Embryonic facial prominence (tissue), 1 donor: ENCODE measurements around the gene FAM89A.
"Not testable (repeated sequence)": the region's sequence is repeated elsewhere in the genome, so short reads cannot be mapped to it uniquely, and the experiment has no call there.

ENCODE experiments used
- DNase-seq: peaks from one replicate; pipeline ENCODE4 v3.0.0-alpha.2; 2016; ENCODE audit errors: extremely low spot score

FAM89A gene

GRCh38 chr1:230994860-230995259 lies 45.2 kb downstream of the FAM89A start:
- no peak for DNase-seq

GRCh38 chr1:230992100-230992774 lies 47.8 kb downstream of the FAM89A start:
- DNase-seq = no peak

DNA sequence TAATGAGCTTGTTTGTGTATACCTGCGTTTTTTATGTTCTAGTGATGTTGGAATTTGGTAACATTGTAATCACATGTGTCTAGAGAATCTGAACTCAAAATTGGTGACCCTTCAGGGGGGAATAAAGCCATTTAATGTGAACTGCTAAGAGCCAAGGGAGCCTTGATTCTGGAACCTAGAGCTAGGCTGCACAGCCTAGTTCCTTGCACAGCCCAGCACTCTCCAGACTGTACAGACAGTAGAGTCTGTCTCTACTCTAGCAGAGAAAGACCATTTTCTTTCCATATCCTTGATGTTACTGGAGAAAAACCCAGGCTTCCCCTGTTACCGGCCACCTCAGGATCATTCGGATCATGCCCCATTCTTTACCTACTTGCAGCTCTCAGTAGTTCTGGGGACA lies 52.6 kb downstream of the FAM89A start:
- no peak for DNase-seq

GRCh38 chr1:230986976-230987375 lies 53.1 kb downstream of the FAM89A start:
- DNase-seq = no peak

DNA sequence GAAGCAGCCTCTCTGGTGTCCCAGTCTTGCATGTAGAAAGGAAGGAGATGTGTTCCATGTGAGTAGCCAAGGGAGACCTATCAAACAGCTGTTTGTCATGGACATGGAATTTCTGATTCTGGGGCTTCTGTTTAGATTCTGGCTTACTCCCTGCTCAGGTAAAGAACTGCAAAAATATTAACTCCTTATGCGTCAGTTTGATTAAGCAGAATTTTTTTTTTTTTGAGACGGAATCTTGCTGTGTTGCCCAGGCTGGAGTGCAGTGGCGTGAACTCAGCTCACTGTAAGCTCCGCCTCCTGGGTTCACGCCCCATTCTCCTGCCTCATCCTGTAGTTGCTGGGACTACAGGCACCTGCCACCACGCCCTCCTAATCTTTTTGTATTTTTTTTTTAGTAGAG lies 54.3 kb downstream of the FAM89A start:
- no peak for DNase-seq

DNA sequence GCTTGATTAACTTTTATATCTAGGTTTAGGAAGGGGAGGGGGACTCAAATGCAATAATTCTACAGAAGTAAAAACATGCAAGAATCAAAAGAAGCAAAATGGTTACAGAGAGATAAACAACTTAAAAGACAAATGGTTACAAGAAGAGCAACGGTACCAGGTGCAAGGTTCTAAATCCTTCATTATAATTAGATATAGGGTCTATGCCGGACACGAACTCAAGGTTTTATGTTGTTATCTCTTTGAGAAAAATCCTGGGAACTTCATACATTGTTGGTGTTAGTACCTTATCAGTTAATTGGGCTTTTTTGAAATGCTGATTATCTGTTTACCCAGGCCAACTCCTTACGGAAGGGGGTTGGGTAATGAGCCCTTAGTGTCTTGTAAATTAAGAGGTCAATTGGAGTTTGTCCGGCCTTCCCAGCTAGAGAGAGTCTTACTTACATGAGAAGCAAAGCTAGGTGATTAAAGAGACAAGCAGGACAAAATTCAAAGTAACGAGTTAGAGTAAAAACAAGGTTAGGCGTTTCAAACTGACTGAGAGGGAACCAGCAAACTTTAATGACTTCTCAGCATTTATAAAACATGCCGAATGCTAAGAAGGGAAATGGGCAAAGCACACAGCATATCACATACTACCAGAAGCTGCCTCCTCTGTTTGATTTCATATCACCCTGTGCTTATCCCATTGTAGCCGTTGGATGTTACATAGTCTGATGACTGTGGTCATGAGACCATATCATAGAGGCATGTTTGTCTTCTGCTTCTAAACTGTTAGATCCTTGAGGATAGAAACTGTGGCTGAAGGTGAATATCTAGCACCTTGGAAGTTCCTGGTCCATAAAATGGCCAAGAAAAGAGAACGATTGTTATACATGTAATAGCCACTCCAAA lies 55.2 kb downstream of the FAM89A start:
- not testable (repeated sequence) for DNase-seq

DNA sequence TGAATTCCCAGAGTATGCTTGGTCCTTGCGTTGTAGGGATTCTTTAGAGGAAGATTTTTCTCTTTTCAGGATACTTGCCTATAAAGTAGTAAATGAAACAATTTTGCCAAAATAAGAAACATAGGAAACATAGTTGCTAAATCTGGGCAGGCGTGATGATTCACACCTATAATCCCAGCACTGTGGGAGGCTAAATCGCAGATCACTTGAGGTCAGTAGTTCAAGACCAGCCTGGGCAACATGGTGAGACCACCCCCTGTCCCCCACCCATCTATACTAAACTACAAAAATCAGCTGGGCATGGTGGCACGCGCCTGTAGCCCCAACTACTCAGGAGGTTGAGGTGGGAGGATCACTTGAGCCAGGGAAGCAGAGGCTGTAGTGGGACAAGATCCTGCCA lies 56.2 kb downstream of the FAM89A start:
- DNase-seq = no peak

DNA sequence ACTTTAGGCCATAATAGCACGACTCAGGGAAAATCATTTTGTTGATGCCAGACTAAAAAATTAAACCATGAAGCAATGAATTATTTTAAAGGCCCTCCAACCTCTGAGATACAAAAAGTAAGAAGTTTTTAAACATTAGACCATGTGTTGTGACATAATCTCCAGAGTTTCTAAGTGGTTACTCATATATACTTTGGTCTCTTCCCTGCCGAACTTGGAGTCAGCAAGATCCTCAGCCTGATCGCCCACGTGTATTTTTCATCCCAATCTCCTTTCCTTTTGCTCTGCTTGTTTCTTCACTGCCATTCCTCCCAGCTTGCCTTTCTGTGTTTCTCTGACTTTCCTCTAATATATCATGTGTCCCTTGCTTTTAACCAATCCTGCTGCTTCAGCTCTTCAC lies 57.4 kb downstream of the FAM89A start:
- DNase-seq = no peak

DNA sequence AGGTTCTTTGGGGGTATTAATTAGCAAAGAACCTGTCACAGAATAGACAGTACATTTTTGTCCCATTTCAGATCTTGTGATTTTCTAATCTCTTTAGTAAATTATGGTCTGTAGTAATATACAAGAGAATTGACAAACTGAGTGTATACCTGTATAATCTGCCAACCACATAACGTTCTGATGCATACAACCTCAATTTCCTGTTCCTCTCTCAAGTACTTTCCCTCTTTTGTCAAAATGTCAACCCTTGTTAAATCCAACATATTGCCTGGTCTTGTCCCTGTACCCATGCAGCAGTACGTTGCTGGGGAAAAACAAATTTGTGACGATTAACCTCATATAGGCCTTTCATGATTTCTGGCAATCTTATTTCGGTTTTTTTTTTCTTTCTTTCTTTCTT lies 60.1 kb downstream of the FAM89A start:
- DNase-seq = no peak

GRCh38 chr1:230979389-230979716 lies 60.7 kb downstream of the FAM89A start:
- no peak for DNase-seq

DNA sequence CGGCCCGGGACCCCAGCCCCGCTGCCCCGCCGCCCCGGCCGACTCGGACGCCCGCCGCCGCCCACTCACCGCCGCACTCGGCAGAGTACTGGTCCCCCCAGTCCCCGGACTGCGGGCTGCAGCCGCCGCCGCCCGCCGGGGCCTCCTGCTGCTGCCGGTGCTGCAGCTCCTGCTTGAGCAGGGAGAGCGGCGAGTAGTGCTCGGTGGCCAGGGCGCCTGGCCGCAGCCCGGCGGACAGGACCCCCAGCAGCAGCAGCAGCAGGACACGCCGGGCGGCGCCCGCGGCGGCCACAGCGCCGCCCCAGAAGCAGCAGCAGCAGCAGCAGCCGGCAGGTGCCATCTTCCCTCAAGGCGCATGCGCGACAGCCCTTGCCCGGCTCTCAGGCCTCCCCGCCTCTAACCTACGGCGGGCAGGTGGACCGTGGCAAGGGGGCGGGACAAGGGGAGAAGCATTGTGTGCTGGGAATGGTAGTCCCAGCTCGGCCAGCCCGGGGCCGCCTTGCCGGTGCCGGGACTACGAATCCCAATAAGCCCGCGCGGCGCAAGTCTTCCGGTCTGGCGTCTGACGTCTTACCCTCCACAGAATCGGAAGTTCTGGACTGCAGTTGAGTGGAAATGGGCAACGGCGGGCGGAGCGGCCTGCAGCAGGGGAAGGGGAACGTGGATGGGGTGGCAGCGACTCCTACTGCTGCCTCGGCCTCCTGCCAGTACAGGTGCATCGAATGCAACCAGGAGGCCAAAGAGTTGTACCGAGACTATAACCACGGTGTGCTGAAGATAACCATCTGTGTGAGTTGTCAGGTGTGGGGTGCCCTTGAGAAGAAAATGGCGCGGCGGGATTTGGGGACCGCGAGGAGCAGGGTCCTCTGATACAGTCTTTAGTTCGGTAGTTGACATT lies 61.3 kb downstream of the FAM89A start, which contains the start of the genes ARV1 and TTC13:
Gene ARV1, plus strand, starts transcription at position 604 of the 898 bp plus-strand sequence. Its CDS starts 12 bp downstream, at position 616.
Gene TTC13, minus strand, starts transcription at position 371 of the 898 bp plus-strand sequence. Its CDS starts 31 bp downstream, at position 340.
- DNase-seq = peak; percentile 91

- no peak for DNase-seq
These were observed 62.1 kb downstream of the FAM89A start for GRCh38 chr1:230977761-230978490.

GRCh38 chr1:230976825-230977747 lies 63.0 kb downstream of the FAM89A start:
- no peak for DNase-seq

- DNase-seq = no peak
These were observed 63.7 kb downstream of the FAM89A start for GRCh38 chr1:230976360-230976759.

- no peak for DNase-seq
These were observed 64.4 kb downstream of the FAM89A start for GRCh38 chr1:230975636-230976035.

GRCh38 chr1:230972855-230973271 lies 67.2 kb downstream of the FAM89A start:
- DNase-seq = no peak

GRCh38 chr1:230971771-230972170 lies 68.3 kb downstream of the FAM89A start:
- DNase-seq = no peak

DNA sequence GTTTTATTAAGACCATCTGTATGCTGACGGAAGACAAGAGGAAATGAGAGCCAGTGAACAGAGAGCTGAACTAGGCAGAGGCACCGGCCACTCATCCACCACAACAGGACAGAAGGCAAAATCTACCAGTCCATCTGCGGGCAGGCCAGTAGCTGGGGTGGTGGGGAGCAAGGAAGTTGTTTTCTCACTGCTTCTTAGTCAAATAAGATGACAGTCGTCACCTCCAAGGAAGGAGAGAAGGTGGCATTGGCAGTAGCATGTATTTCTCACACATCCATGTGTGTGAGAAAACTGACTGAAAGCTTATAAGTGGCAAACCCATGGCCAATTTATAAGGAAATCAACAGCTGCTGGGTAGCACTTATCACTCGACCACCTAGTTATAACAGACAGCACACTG lies 69.6 kb downstream of the FAM89A start:
- no peak for DNase-seq
